Keratinocyte (primary cell): Measurements from ENCODE around the gene RPL36A. TPM values are rescaled to one million over a fixed set of nuclear protein-coding genes. Genes with fewer than 3 reads are reported as not detected.
A peak's percentile ranks its signal among the peaks of the same experiment; 100 is the strongest.

Experiments used
- DNase-seq: peaks from one replicate; pipeline ENCODE4 v3.0.0-alpha.2; 2011; ENCODE audit warnings: low read depth, missing footprints, low spot score
- FAIRE-seq: peaks from 2 replicates; lab custom pipeline; 2011; peaks lifted over from hg19 to GRCh38; lab: Jason Lieb, UNC
- H2AFZ ChIP-seq: 2 replicates; pipeline ENCODE4 v1.6.0; 2012; ENCODE audit warnings: low read length, control low read depth, inconsistent platforms; ENCODE audit not compliant: control insufficient read depth
- H3K27ac ChIP-seq: 2 replicates; pipeline ENCODE4 v1.5.1; 2011; ENCODE audit warnings: low read length; ENCODE audit not compliant: control insufficient read depth, insufficient read depth
- H3K27me3 ChIP-seq: 3 replicates; pipeline ENCODE4 v1.6.0; 2011; ENCODE audit warnings: low read length; ENCODE audit not compliant: control insufficient read depth, insufficient read depth; ENCODE audit errors: extremely low read depth
- H3K36me3 ChIP-seq, 2 experiments: 2 replicates in 1 of 2; 3 replicates in 1 of 2; pipeline ENCODE4 v1.5.1; 2011; ENCODE audit warnings: low read length in 2 of 2, mild to moderate bottlenecking in 1 of 2; ENCODE audit not compliant: control insufficient read depth in 2 of 2, insufficient read depth in 2 of 2; ENCODE audit errors: extremely low read depth in 1 of 2
- H3K4me1 ChIP-seq: 3 replicates; pipeline ENCODE4 v1.5.1; 2011; ENCODE audit warnings: low read length; ENCODE audit not compliant: control insufficient read depth, insufficient read depth; ENCODE audit errors: extremely low read depth
- H3K4me2 ChIP-seq: 3 replicates; pipeline ENCODE4 v1.6.0; 2011; ENCODE audit warnings: low read depth, low read length; ENCODE audit not compliant: control insufficient read depth, insufficient read depth; ENCODE audit errors: extremely low read depth
- H3K4me3 ChIP-seq, 3 experiments: fragments of 200-600 bp in 1 of 3; sonication (generic) in 1 of 3; 2 replicates in 2 of 3; 3 replicates in 1 of 3; pipeline ENCODE4 v1.5.1; 2011 to 2016; ENCODE audit warnings: low read length in 3 of 3, mild to moderate bottlenecking in 3 of 3, control low read depth in 2 of 3, inconsistent platforms in 1 of 3, low read depth in 1 of 3, mixed read lengths in 1 of 3, mixed run types in 1 of 3, moderate library complexity in 1 of 3; ENCODE audit not compliant: control insufficient read depth in 2 of 3, insufficient read depth in 2 of 3; ENCODE audit errors: extremely low read depth in 1 of 3
- H3K79me2 ChIP-seq: 2 replicates; pipeline ENCODE4 v1.6.0; 2012; ENCODE audit warnings: low read length; ENCODE audit not compliant: control insufficient read depth, insufficient read depth
- H3K9ac ChIP-seq: 3 replicates; pipeline ENCODE4 v1.6.0; 2011; ENCODE audit warnings: low read length; ENCODE audit not compliant: control insufficient read depth, insufficient read depth; ENCODE audit errors: extremely low read depth
- H3K9me1 ChIP-seq: 3 replicates; pipeline ENCODE4 v1.6.0; 2011; ENCODE audit warnings: low read length; ENCODE audit not compliant: control insufficient read depth, insufficient read depth; ENCODE audit errors: extremely low read depth
- H3K9me3 ChIP-seq: 2 replicates; pipeline ENCODE4 v1.5.1; 2012; ENCODE audit warnings: low read depth, low read length; ENCODE audit not compliant: control insufficient read depth
- H4K20me1 ChIP-seq: 3 replicates; pipeline ENCODE4 v1.6.0; 2011; ENCODE audit warnings: low read length; ENCODE audit not compliant: control insufficient read depth, insufficient read depth; ENCODE audit errors: extremely low read depth
- EZH2 ChIP-seq: IDR thresholded peaks from one replicate; pipeline ENCODE4 v1.6.1; 2012; ENCODE audit warnings: inconsistent platforms, mild to moderate bottlenecking, low read length, moderate library complexity
- dilution Hi-C: fragments of 300-500 bp; cut with MboI; formaldehyde crosslinking; loops from one replicate; pipeline ENCODE4 v1.7.0; 2020; ENCODE audit warnings: low sequenced_read_pairs; ENCODE audit not compliant: extremely low pct_ligation_motif_present
- polyA plus RNA-seq, 5 experiments: library from polyadenylated mRNA; depleted of rRNA in 3 of 5; stranded (reverse) in 3 of 5; stranded (forward) in 1 of 5; unstranded in 1 of 5; fragments of >200 nt; gene quantifications; 1 replicate in 1 of 5; 2 replicates in 3 of 5; 3 replicates in 1 of 5; pipeline versions ENCODE4 v1.2.1 to v1.2.3, GENCODE V29; 2011 to 2012; ENCODE audit warnings: missing spikeins in 2 of 5, low read depth in 1 of 5, low replicate concordance in 1 of 5
- TF ChIP-seq, protein P1 (sequence below), 3 experiments: IDR thresholded peaks in 1 of 3; conservative IDR thresholded peaks in 1 of 3; optimal IDR thresholded peaks in 1 of 3; 2 replicates in 2 of 3; 3 replicates in 1 of 3; pipeline versions ENCODE3 to v1.5.1; 2011; ENCODE audit warnings: low read length in 3 of 3, mild to moderate bottlenecking in 3 of 3, moderate library complexity in 2 of 3, control low read depth in 1 of 3, inconsistent platforms in 1 of 3; ENCODE audit not compliant: insufficient read depth in 2 of 3; ENCODE audit errors: extremely low read depth in 1 of 3

The RPL36A gene
- polyA plus RNA-seq, 1 donor (not counting 4 experiments of a cell fraction or from before 2014, with no cell fraction given): 2,714 TPM

- H4K20me1 ChIP-seq: no peaks in the 10 kb centered on the region
- dilution Hi-C loops: no loop called here
- peaks cover 0 to 2% of the 10 kb centered on the region in 2 experiments for H3K36me3 ChIP-seq
- no peak overlapping the region for H2AFZ ChIP-seq
- H3K9ac ChIP-seq: peak overlapping the region; percentile 89
- peak overlapping the region; percentile 60 to 75 (median 71) for H3K4me3 ChIP-seq
- no peaks in the 10 kb centered on the region for H3K9me1 ChIP-seq
- H3K79me2 ChIP-seq: peaks cover 63% of the 10 kb centered on the region
- no peak for TF ChIP-seq EZH2
- TF ChIP-seq, protein P1, sequence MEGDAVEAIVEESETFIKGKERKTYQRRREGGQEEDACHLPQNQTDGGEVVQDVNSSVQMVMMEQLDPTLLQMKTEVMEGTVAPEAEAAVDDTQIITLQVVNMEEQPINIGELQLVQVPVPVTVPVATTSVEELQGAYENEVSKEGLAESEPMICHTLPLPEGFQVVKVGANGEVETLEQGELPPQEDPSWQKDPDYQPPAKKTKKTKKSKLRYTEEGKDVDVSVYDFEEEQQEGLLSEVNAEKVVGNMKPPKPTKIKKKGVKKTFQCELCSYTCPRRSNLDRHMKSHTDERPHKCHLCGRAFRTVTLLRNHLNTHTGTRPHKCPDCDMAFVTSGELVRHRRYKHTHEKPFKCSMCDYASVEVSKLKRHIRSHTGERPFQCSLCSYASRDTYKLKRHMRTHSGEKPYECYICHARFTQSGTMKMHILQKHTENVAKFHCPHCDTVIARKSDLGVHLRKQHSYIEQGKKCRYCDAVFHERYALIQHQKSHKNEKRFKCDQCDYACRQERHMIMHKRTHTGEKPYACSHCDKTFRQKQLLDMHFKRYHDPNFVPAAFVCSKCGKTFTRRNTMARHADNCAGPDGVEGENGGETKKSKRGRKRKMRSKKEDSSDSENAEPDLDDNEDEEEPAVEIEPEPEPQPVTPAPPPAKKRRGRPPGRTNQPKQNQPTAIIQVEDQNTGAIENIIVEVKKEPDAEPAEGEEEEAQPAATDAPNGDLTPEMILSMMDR (optimal IDR thresholded peaks at IDR 0.05 in 1 of 3, IDR thresholded peaks at IDR 0.05 in 1 of 3, conservative IDR thresholded peaks at IDR 0.05 in 1 of 3; ENCODE audit: extremely low read depth in 1 of 3, insufficient read depth in 2 of 3, low read length in 3 of 3): no peak
- H3K4me2 ChIP-seq: peak overlapping the region; percentile 79
- no peak for FAIRE-seq
- no peaks in the 10 kb centered on the region for H3K27me3 ChIP-seq
- peaks cover 6% of the 10 kb centered on the region for H3K4me1 ChIP-seq
- no peak for DNase-seq
- H3K27ac ChIP-seq: peak overlapping the region; percentile 96
- H3K9me3 ChIP-seq: no peaks in the 10 kb centered on the region
These were observed 18.2 kb downstream of the RPL36A start for GRCh38 chrX:101409043-101409442.

DNA sequence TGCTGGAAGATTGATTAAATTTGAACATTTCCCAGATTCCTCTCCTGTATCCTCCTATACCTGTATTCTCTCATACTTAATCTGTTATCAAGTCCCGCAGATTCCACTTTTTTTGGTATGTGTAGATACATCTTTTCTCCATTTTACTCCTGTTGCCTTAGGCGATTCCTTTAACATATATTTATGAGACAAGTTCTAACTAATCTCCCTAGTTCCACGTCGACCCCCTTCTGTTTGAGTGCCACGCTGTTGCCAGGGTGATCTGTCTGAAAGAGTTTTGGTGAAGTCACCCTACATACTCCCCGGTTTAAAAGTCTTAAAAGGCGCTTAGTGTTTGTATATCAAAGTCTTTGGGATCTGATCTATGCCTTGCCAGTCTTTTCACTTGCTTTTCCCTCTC, 19.6 kb downstream of the RPL36A start:
- no peak for TF ChIP-seq EZH2
- TF ChIP-seq, protein P1 (optimal IDR thresholded peaks at IDR 0.05 in 1 of 3, IDR thresholded peaks at IDR 0.05 in 1 of 3, conservative IDR thresholded peaks at IDR 0.05 in 1 of 3; ENCODE audit: extremely low read depth in 1 of 3, insufficient read depth in 2 of 3, low read length in 3 of 3): no peak
- Histone ChIP-seq H3K9me3 (no peaks in the 10 kb centered on the region), H2AFZ (no peak overlapping the region), H3K27me3 (no peaks in the 10 kb centered on the region), H3K36me3 (peaks cover 0 to 2% of the 10 kb centered on the region in 2 experiments), H3K9ac (peak overlapping the region; percentile 49), H3K9me1 (no peaks in the 10 kb centered on the region), H3K4me2 (peak overlapping the region; percentile 79), H3K4me3 (peak overlapping the region; percentile 2 to 75 (median 58)), H3K4me1 (peaks cover 6% of the 10 kb centered on the region), H3K27ac (peak overlapping the region; percentile 51), H4K20me1 (no peaks in the 10 kb centered on the region), H3K79me2 (peaks cover 55% of the 10 kb centered on the region)
- no peak for DNase-seq
- dilution Hi-C loops: no loop called here
- peak; percentile 26 for FAIRE-seq
